K562 (cell line): ENCODE data around the gene LDLR. TPM values are rescaled to one million over a fixed set of nuclear protein-coding genes. Genes with fewer than 3 reads are reported as not detected.

Experiments used
- ARID2 ChIP-seq: fragments of 450-650 bp; IDR thresholded peaks from 2 replicates; pipeline ENCODE4 v1.6.1; 2017; ENCODE audit warnings: antibody characterized with exemption, mild to moderate bottlenecking
- ARID4B ChIP-seq: sonication (generic); formaldehyde crosslinking; IDR thresholded peaks from 2 replicates; pipeline ENCODE4 v1.8.0; 2022; ENCODE audit warnings: mild to moderate bottlenecking, missing genetic modification reagents
- DNMT1 ChIP-seq: fragments of 450-650 bp; IDR thresholded peaks from 2 replicates; pipeline ENCODE4 v1.6.1; 2016; ENCODE audit warnings: antibody characterized with exemption, mild to moderate bottlenecking
- ELK1 ChIP-seq: sonication (generic); formaldehyde crosslinking; IDR thresholded peaks from 2 replicates; pipeline ENCODE4 v1.8.1; 2022; ENCODE audit warnings: missing genetic modification reagents
- EWSR1 ChIP-seq: fragments of 450-650 bp; IDR thresholded peaks from 2 replicates; pipeline ENCODE4 v1.6.1; 2018; ENCODE audit warnings: borderline replicate concordance, mild to moderate bottlenecking, low read depth, moderate library complexity; ENCODE audit not compliant: partially characterized antibody
- FOS ChIP-seq: IDR thresholded peaks from 3 replicates; pipeline ENCODE4 v1.6.1; 2011; ENCODE audit not compliant: insufficient read length; ENCODE audit errors: extremely low read depth
- HEY1 ChIP-seq: fragments of 250-450 bp; sonication (Bioruptor Pico); IDR thresholded peaks from 2 replicates; pipeline ENCODE4 v1.5.0; 2020; ENCODE audit warnings: mild to moderate bottlenecking, moderate library complexity, borderline replicate concordance
- KLF1 ChIP-seq: fragments of 450-650 bp; IDR thresholded peaks from 2 replicates; pipeline ENCODE4 v1.6.1; 2016; ENCODE audit warnings: missing genetic modification characterization, missing compliant biosample characterization
- MCM2 ChIP-seq: fragments of 450-650 bp; IDR thresholded peaks from 2 replicates; pipeline ENCODE4 v1.6.1; 2017; ENCODE audit warnings: low read depth, mild to moderate bottlenecking
- MXI1 ChIP-seq: IDR thresholded peaks from 2 replicates; pipeline ENCODE4 v1.6.1; 2011; ENCODE audit warnings: low read depth, mild to moderate bottlenecking, improper control_type of control experiment, low read length
- NFXL1 ChIP-seq: fragments of 450-650 bp; formaldehyde crosslinking; IDR thresholded peaks from 2 replicates; pipeline ENCODE4 v1.4.0; 2021; ENCODE audit warnings: mild to moderate bottlenecking
- NR1H2 ChIP-seq: sonication (generic); formaldehyde crosslinking; IDR thresholded peaks from 2 replicates; pipeline ENCODE4 v1.4.0; 2020; ENCODE audit warnings: mild to moderate bottlenecking, missing genetic modification reagents
- NR3C1 ChIP-seq: sonication (generic); formaldehyde crosslinking; IDR thresholded peaks from 2 replicates; pipeline ENCODE4 v1.8.1; 2022; ENCODE audit warnings: missing genetic modification reagents
- POLR2H ChIP-seq: IDR thresholded peaks from 2 replicates; pipeline ENCODE4 v1.6.1; 2016; ENCODE audit warnings: missing genetic modification characterization, low read depth, mild to moderate bottlenecking, control low read depth, missing compliant biosample characterization, moderate library complexity
- POLR3G ChIP-seq: IDR thresholded peaks from 2 replicates; pipeline ENCODE4 v1.6.1; 2011; ENCODE audit not compliant: insufficient read length, insufficient replicate concordance; ENCODE audit errors: extremely low read depth
- RCOR1 ChIP-seq, 2 experiments: IDR thresholded peaks; 2 replicates each; pipeline ENCODE4 v1.6.1; 2012; ENCODE audit warnings: low read depth in 2 of 2, low read length in 2 of 2, borderline replicate concordance in 1 of 2, improper control_type of control experiment in 1 of 2
- SETDB1 ChIP-seq: IDR thresholded peaks from one replicate; pipeline ENCODE4 v1.6.1; 2012; ENCODE audit warnings: low read length, control low read depth, inconsistent platforms
- TARDBP ChIP-seq: fragments of 450-650 bp; IDR thresholded peaks from 2 replicates; pipeline ENCODE4 v1.6.1; 2016
- ZBED1 ChIP-seq: IDR thresholded peaks from 2 replicates; pipeline ENCODE4 v1.6.1; 2014
- ZNF140 ChIP-seq: fragments of 250-450 bp; sonication (Bioruptor Pico); IDR thresholded peaks from 2 replicates; pipeline ENCODE4 v1.8.0; 2021; ENCODE audit warnings: moderate library complexity, mild to moderate bottlenecking, inconsistent platforms
- ZNF445 ChIP-seq: fragments of 250-450 bp; sonication (Bioruptor Pico); IDR thresholded peaks from 2 replicates; pipeline ENCODE4 v1.4.0; 2020; ENCODE audit warnings: low read depth, mild to moderate bottlenecking, moderate library complexity
- ZNF512 ChIP-seq: IDR thresholded peaks from 2 replicates; pipeline ENCODE4 v1.6.1; 2016; ENCODE audit warnings: missing genetic modification characterization, missing compliant biosample characterization
- ZNF561 ChIP-seq: fragments of 450-650 bp; formaldehyde crosslinking; conservative IDR thresholded peaks from 2 replicates; pipeline ENCODE4 v1.4.0; 2020; ENCODE audit warnings: mild to moderate bottlenecking, moderate library complexity
- ZNF76 ChIP-seq: fragments of 250-450 bp; sonication (Bioruptor Pico); IDR thresholded peaks from 2 replicates; pipeline ENCODE4 v1.4.0; 2020; ENCODE audit warnings: mild to moderate bottlenecking, moderate library complexity, borderline replicate concordance
- polyA plus RNA-seq, 8 experiments: library from polyadenylated mRNA; depleted of rRNA in 4 of 8; stranded (reverse) in 5 of 8; unstranded in 3 of 8; fragments of >200 nt; fragmentation: Nextera tagmentation in 2 of 8; fragmentation: Illumina TruSeq in 1 of 8; extraction: Ambion mirVana in 2 of 8; extraction: Trizol in 1 of 8; gene quantifications; 2 replicates each; pipeline versions ENCODE4 v1.2.1 to v1.2.3, GENCODE V29; 2011 to 2014; ENCODE audit warnings: inconsistent platforms in 1 of 8, missing spikeins in 1 of 8
- total RNA-seq, 7 experiments: library from RNA; depleted of rRNA in 6 of 7; stranded (reverse); fragments of >200 nt in 6 of 7; fragmentation: Illumina TruSeq in 2 of 7; extraction: Trizol in 2 of 7; gene quantifications; 2 replicates each; pipeline versions ENCODE4 v1.2.1 to v1.2.3, GENCODE V29; 2011 to 2021; ENCODE audit warnings: low replicate concordance in 1 of 7

The LDLR gene
- total and polyA plus RNA-seq, 9 of the 15 experiments (the other 6 are each of a cell fraction or from before 2014, with no cell fraction given) = 19.9 to 114 (median 56.3) TPM

- TF ChIP-seq POLR3G = no peak
- 0 out of 2 replicates have a peak, but pooled peaks have one; percentile 15 for TF ChIP-seq ZNF76 (CRISPR knock-in tag)
- TF ChIP-seq KLF1 (tag) = no peak
- TF ChIP-seq ZNF561 (CRISPR knock-in tag) = no peak
- TF ChIP-seq ELK1 (CRISPR knock-in tag) = no peak
- TF ChIP-seq POLR2H = peak; percentile 49; the same call in 1 of the 2 replicates
- TF ChIP-seq ZBED1 = peak; percentile 91
- TF ChIP-seq NR1H2 (CRISPR knock-in tag) = no peak
- TF ChIP-seq ZNF445 (CRISPR knock-in tag) = no peak
- no peak for TF ChIP-seq RCOR1 (IDR thresholded peaks at IDR 0.05; ENCODE audit: borderline replicate concordance in 1 of 2, low read depth in 2 of 2, low read length in 2 of 2)
- TF ChIP-seq ARID4B (CRISPR knock-in tag) = no peak
- no peak for TF ChIP-seq MCM2
- no peak for TF ChIP-seq DNMT1
- TF ChIP-seq MXI1 = no peak; the same call in 1 of the 2 replicates
- no peak for TF ChIP-seq ZNF140 (CRISPR knock-in tag)
- TF ChIP-seq ZNF512 (tag) = no peak
- no peak for TF ChIP-seq SETDB1
- no peak for TF ChIP-seq TARDBP
- TF ChIP-seq HEY1 (CRISPR knock-in tag) = no peak
- TF ChIP-seq EWSR1 = no peak
- TF ChIP-seq FOS = peak; percentile 18
- TF ChIP-seq NR3C1 (CRISPR knock-in tag) = no peak
- no peak for TF ChIP-seq ARID2
- no peak for TF ChIP-seq NFXL1 (CRISPR knock-in tag)
Observed at GRCh38 chr19:11090264-11090996, 1.2 kb downstream of the LDLR start (continued).
